ENCODE data around the gene ILF3. TPM values are rescaled to one million over a fixed set of nuclear protein-coding genes. Genes with fewer than 3 reads are reported as not detected.

The ILF3 gene
- total RNA-seq, 1 donor from 2014 or later, result 223 TPM

- H3K4me3 Mint-ChIP-seq (ENCODE audit: unreplicated experiment), result no peak overlapping the region
- no peaks in the 10 kb centered on the region for H3K4me1 Mint-ChIP-seq (ENCODE audit: unreplicated experiment)
- peaks cover 38% of the 10 kb centered on the region for H3K36me3 Mint-ChIP-seq (ENCODE audit: unreplicated experiment)
- no peak overlapping the region for H3K27ac Mint-ChIP-seq (ENCODE audit: unreplicated experiment)
- no peaks in the 10 kb centered on the region for H3K9me3 Mint-ChIP-seq (ENCODE audit: unreplicated experiment)
- no peak for DNase-seq (ENCODE audit: extremely low spot score, unreplicated experiment)
- no peaks in the 10 kb centered on the region for H3K27me3 Mint-ChIP-seq (ENCODE audit: unreplicated experiment)
- no peak for TF ChIP-seq CTCF (IDR thresholded peaks at IDR 0.05)
Observed at GRCh38 chr19:10677751-10678150, 23.6 kb downstream of the ILF3 start.

GRCh38 chr19:10678813-10679212 is 24.7 kb downstream of the ILF3 start:
- TF ChIP-seq CTCF (IDR thresholded peaks at IDR 0.05), result no peak
- no peak overlapping the region for H3K4me3 Mint-ChIP-seq (ENCODE audit: unreplicated experiment)
- no peaks in the 10 kb centered on the region for H3K27me3 Mint-ChIP-seq (ENCODE audit: unreplicated experiment)
- no peak overlapping the region for H3K27ac Mint-ChIP-seq (ENCODE audit: unreplicated experiment)
- no peaks in the 10 kb centered on the region for H3K4me1 Mint-ChIP-seq (ENCODE audit: unreplicated experiment)
- H3K9me3 Mint-ChIP-seq (ENCODE audit: unreplicated experiment), result no peaks in the 10 kb centered on the region
- DNase-seq (ENCODE audit: extremely low spot score, unreplicated experiment), result no peak
- H3K36me3 Mint-ChIP-seq (ENCODE audit: unreplicated experiment), result peaks cover 32% of the 10 kb centered on the region

GRCh38 chr19:10679743-10680142 is 25.6 kb downstream of the ILF3 start:
- Mint-ChIP-seq H3K36me3 (ENCODE audit: unreplicated experiment) (peaks cover 37% of the 10 kb centered on the region), H3K4me1 (ENCODE audit: unreplicated experiment) (no peaks in the 10 kb centered on the region), H3K4me3 (ENCODE audit: unreplicated experiment) (no peak overlapping the region), H3K27me3 (ENCODE audit: unreplicated experiment) (no peaks in the 10 kb centered on the region), H3K9me3 (ENCODE audit: unreplicated experiment) (no peaks in the 10 kb centered on the region), H3K27ac (ENCODE audit: unreplicated experiment) (no peak overlapping the region)
- TF ChIP-seq CTCF (IDR thresholded peaks at IDR 0.05), result no peak
- DNase-seq (ENCODE audit: extremely low spot score, unreplicated experiment), result no peak

- H3K9me3 Mint-ChIP-seq (ENCODE audit: unreplicated experiment), result no peaks in the 10 kb centered on the region
- TF ChIP-seq CTCF (IDR thresholded peaks at IDR 0.05), result no peak
- H3K4me3 Mint-ChIP-seq (ENCODE audit: unreplicated experiment), result no peak overlapping the region
- no peak for DNase-seq (ENCODE audit: extremely low spot score, unreplicated experiment)
- no peak overlapping the region for H3K27ac Mint-ChIP-seq (ENCODE audit: unreplicated experiment)
- no peaks in the 10 kb centered on the region for H3K4me1 Mint-ChIP-seq (ENCODE audit: unreplicated experiment)
- H3K27me3 Mint-ChIP-seq (ENCODE audit: unreplicated experiment), result no peaks in the 10 kb centered on the region
- H3K36me3 Mint-ChIP-seq (ENCODE audit: unreplicated experiment), result peaks cover 38% of the 10 kb centered on the region
Observed at GRCh38 chr19:10680545-10681135, 26.5 kb downstream of the ILF3 start.

GRCh38 chr19:10681658-10682057 is 27.5 kb downstream of the ILF3 start:
- H3K4me3 Mint-ChIP-seq (ENCODE audit: unreplicated experiment), result no peak overlapping the region
- H3K27ac Mint-ChIP-seq (ENCODE audit: unreplicated experiment), result no peak overlapping the region
- no peaks in the 10 kb centered on the region for H3K4me1 Mint-ChIP-seq (ENCODE audit: unreplicated experiment)
- no peak for DNase-seq (ENCODE audit: extremely low spot score, unreplicated experiment)
- TF ChIP-seq CTCF (IDR thresholded peaks at IDR 0.05), result no peak
- no peaks in the 10 kb centered on the region for H3K9me3 Mint-ChIP-seq (ENCODE audit: unreplicated experiment)
- no peaks in the 10 kb centered on the region for H3K27me3 Mint-ChIP-seq (ENCODE audit: unreplicated experiment)
- peaks cover 38% of the 10 kb centered on the region for H3K36me3 Mint-ChIP-seq (ENCODE audit: unreplicated experiment)

Data from osteocyte (in vitro differentiated cells).